HFFc6 (cell line): ENCODE data around the gene PRDM4. TPM values are rescaled to one million over a fixed set of nuclear protein-coding genes. Genes with fewer than 3 reads are reported as not detected.
"Not testable (repeated sequence)": the region's sequence is repeated elsewhere in the genome, so short reads cannot be mapped to it uniquely, and the experiment has no call there.

Source experiments
- DNase-seq: peaks from one replicate; pipeline ENCODE4 v3.0.0-alpha.2; 2018
- H3K27ac Mint-ChIP-seq: 2 replicates; pipeline ENCODE4 v1.8.0; 2020; ENCODE audit warnings: mild to moderate bottlenecking, mixed read lengths
- H3K27me3 Mint-ChIP-seq: 2 replicates; pipeline ENCODE4 v1.8.0; 2021; ENCODE audit warnings: mild to moderate bottlenecking, moderate library complexity, mixed read lengths; ENCODE audit not compliant: insufficient read depth
- H3K36me3 Mint-ChIP-seq: 2 replicates; pipeline ENCODE4 v1.8.0; 2021; ENCODE audit warnings: low read depth, mixed read lengths
- H3K4me1 Mint-ChIP-seq: 2 replicates; pipeline ENCODE4 v1.8.0; 2020; ENCODE audit warnings: low read depth, mixed read lengths
- H3K4me3 Mint-ChIP-seq: 2 replicates; pipeline ENCODE4 v1.8.0; 2020; ENCODE audit warnings: mild to moderate bottlenecking, moderate library complexity, mixed read lengths
- H3K9me3 Mint-ChIP-seq: 2 replicates; pipeline ENCODE4 v1.8.0; 2020; ENCODE audit warnings: mild to moderate bottlenecking, mixed read lengths
- CTCF ChIP-seq: fragments of 200-600 bp; sonication (generic); IDR thresholded peaks from 2 replicates; pipeline ENCODE4 v1.5.0; 2021; ENCODE audit warnings: antibody characterized with exemption, mild to moderate bottlenecking
- total RNA-seq, 6 experiments: library from RNA; stranded (reverse); fragmentation: NEBNext Ultra II Directional; extraction: Animal tissue kit (Norgen Biotek cat#: 25700); gene quantifications; 2 replicates in 1 of 6; 3 replicates in 5 of 6; pipeline ENCODE4 v1.2.3, GENCODE V29; 2021

The PRDM4 gene
- total RNA-seq, 6 experiments from 2014 or later = 23.2 to 26.3 (median 24.3) TPM

GRCh38 chr12:107704041-107704440 is 56.9 kb downstream of the PRDM4 start:
- DNase-seq = no peak
- Mint-ChIP-seq H3K9me3 (no peaks in the 10 kb centered on the region), H3K27me3 (no peaks in the 10 kb centered on the region; the same call in 1 of the 2 replicates), H3K4me3 (no peak overlapping the region), H3K36me3 (peaks cover 76% of the 10 kb centered on the region), H3K27ac (no peak overlapping the region), H3K4me1 (no peaks in the 10 kb centered on the region)
- no peak for TF ChIP-seq CTCF

- H3K27ac Mint-ChIP-seq = no peak overlapping the region
- no peaks in the 10 kb centered on the region for H3K9me3 Mint-ChIP-seq
- DNase-seq = no peak
- no peak overlapping the region for H3K4me3 Mint-ChIP-seq
- H3K27me3 Mint-ChIP-seq = no peaks in the 10 kb centered on the region; the same call in 1 of the 2 replicates
- TF ChIP-seq CTCF = no peak
- no peaks in the 10 kb centered on the region for H3K4me1 Mint-ChIP-seq
- H3K36me3 Mint-ChIP-seq = peaks cover 63% of the 10 kb centered on the region
These were observed 58.8 kb downstream of the PRDM4 start for GRCh38 chr12:107702106-107702505.

- TF ChIP-seq CTCF = peak; percentile 74
- H3K36me3 Mint-ChIP-seq = peaks cover 50% of the 10 kb centered on the region
- peak overlapping the region; percentile 52; the same call in 1 of the 2 replicates for H3K27ac Mint-ChIP-seq
- not testable (repeated sequence) for H3K27me3 Mint-ChIP-seq, H3K4me3 Mint-ChIP-seq, H3K4me1 Mint-ChIP-seq, H3K9me3 Mint-ChIP-seq
- peak; percentile 38 for DNase-seq
These were observed 65.2 kb downstream of the PRDM4 start for GRCh38 chr12:107695772-107696171.

- Mint-ChIP-seq H3K36me3 (peaks cover 29% of the 10 kb centered on the region), H3K4me3 (peak within 1 kb of the TSS; percentile 93), H3K27ac (peak within 1 kb of the TSS; percentile 98), H3K4me1 (peaks cover 35% of the 10 kb centered on the region), H3K9me3 (0 out of 2 replicates have a peak, but pooled peaks cover 4% of the 10 kb centered on the region), H3K27me3 (peaks cover 14% of the 10 kb centered on the region)
- TF ChIP-seq CTCF = no peak
- peak; percentile 92 for DNase-seq
These were observed 75.3 kb downstream of the PRDM4 start, which contains the start of gene PWP1 for GRCh38 chr12:107685360-107686248. Gene PWP1 (plus strand): TSS chr12:107685799. CDS start chr12:107685900, 101 bp downstream.

GRCh38 chr12:107684990-107685359 is 76.0 kb downstream of the PRDM4 start:
- Mint-ChIP-seq H3K4me3 (peak overlapping the region; percentile 93), H3K4me1 (peaks cover 35% of the 10 kb centered on the region), H3K27ac (peak overlapping the region; percentile 98), H3K9me3 (0 out of 2 replicates have a peak, but pooled peaks cover 4% of the 10 kb centered on the region), H3K36me3 (peaks cover 29% of the 10 kb centered on the region), H3K27me3 (peaks cover 14% of the 10 kb centered on the region)
- no peak for TF ChIP-seq CTCF
- DNase-seq = no peak
